Fibroblast of lung (primary cell): Measurements from ENCODE around the gene HMCN2.

Experiments
- EZH2 ChIP-seq: IDR thresholded peaks from 2 replicates; pipeline ENCODE4 v1.5.1; 2012; ENCODE audit warnings: low read length, control low read depth, mild to moderate bottlenecking; ENCODE audit errors: missing control alignments
- TF ChIP-seq, protein P1 (sequence below), 2 donors: IDR thresholded peaks in 1 of 2; conservative IDR thresholded peaks in 1 of 2; 1 replicate in 1 of 2; 2 replicates in 1 of 2; pipeline ENCODE4 v1.5.1; 2011 to 2012; ENCODE audit warnings: low read length in 2 of 2, control low read depth in 1 of 2, inconsistent platforms in 1 of 2, low read depth in 1 of 2, mild to moderate bottlenecking in 1 of 2

DNA sequence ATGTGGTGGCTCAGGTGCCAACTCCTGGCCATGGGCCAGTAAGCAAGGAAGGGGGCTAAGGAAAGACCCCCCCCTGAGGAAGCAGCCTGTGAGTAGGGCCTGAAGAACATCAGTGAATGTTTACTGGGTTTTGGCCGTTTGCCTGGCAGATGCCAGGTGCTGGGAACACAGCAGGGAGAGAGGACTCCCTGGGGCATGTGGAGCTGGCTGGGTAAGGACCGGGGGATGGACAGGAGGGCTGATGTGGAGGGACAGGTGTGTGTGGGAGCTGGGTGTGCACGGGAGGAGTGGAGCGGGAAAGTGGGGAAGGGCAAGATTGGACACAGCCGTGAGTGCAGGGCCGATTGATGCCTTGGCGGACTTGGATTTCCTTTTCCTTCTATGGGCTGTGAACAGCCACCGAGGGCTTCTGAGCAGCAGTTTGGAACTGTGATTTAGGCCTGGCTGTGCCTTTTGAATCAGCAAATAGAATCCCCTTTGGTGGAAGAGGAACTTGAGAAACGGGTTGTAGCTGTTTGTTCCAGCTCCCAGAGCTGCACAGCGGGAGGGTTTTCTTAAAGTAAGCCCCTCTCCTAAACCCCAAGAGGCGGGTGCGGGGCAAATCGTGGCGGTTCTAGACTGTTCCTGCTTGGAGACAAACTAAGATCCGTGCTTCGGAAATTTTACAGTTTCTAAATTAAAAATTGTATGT lies 3.1 kb downstream of the HMCN2 start:
- TF ChIP-seq, protein P1, sequence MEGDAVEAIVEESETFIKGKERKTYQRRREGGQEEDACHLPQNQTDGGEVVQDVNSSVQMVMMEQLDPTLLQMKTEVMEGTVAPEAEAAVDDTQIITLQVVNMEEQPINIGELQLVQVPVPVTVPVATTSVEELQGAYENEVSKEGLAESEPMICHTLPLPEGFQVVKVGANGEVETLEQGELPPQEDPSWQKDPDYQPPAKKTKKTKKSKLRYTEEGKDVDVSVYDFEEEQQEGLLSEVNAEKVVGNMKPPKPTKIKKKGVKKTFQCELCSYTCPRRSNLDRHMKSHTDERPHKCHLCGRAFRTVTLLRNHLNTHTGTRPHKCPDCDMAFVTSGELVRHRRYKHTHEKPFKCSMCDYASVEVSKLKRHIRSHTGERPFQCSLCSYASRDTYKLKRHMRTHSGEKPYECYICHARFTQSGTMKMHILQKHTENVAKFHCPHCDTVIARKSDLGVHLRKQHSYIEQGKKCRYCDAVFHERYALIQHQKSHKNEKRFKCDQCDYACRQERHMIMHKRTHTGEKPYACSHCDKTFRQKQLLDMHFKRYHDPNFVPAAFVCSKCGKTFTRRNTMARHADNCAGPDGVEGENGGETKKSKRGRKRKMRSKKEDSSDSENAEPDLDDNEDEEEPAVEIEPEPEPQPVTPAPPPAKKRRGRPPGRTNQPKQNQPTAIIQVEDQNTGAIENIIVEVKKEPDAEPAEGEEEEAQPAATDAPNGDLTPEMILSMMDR (conservative IDR thresholded peaks at IDR 0.05 in 1 of 2, IDR thresholded peaks at IDR 0.05 in 1 of 2; ENCODE audit: low read depth in 1 of 2, low read length in 2 of 2), result no peak
- no peak for TF ChIP-seq EZH2
